Measurements from ENCODE around the gene AGAP1. TPM values are rescaled to one million over a fixed set of nuclear protein-coding genes. Genes with fewer than 3 reads are reported as not detected.

AGAP1 gene
- total and polyA plus RNA-seq, 7 donors = 10.8 to 42.7 (median 18.6) TPM

DNA sequence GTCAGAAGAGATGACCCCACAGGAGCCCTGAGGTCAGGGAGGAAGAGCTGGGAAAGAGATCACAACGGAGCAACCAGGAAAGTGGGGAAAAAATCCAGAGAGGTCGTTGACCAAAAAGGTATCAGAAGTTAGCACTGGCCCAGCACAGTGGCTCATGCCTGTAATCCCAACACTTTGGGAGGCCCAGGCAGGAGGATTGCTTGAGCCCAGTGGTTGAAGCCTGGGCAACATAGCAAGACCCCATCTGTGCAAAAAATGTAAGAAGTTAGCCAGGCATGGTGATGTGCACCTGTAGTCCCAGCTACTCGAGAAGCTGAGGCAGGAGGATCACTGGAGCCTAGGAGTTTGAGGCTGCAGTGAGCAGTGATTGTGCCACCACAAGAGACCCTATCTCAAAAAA is 552.9 kb downstream of the AGAP1 start:
- no peak for DNase-seq
- no peak overlapping the region for H3K4me3 ChIP-seq
- TF ChIP-seq, protein P1, sequence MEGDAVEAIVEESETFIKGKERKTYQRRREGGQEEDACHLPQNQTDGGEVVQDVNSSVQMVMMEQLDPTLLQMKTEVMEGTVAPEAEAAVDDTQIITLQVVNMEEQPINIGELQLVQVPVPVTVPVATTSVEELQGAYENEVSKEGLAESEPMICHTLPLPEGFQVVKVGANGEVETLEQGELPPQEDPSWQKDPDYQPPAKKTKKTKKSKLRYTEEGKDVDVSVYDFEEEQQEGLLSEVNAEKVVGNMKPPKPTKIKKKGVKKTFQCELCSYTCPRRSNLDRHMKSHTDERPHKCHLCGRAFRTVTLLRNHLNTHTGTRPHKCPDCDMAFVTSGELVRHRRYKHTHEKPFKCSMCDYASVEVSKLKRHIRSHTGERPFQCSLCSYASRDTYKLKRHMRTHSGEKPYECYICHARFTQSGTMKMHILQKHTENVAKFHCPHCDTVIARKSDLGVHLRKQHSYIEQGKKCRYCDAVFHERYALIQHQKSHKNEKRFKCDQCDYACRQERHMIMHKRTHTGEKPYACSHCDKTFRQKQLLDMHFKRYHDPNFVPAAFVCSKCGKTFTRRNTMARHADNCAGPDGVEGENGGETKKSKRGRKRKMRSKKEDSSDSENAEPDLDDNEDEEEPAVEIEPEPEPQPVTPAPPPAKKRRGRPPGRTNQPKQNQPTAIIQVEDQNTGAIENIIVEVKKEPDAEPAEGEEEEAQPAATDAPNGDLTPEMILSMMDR (IDR thresholded peaks at IDR 0.05) = no peak
- TF ChIP-seq EP300 (IDR thresholded peaks at IDR 0.05) (no peak), POLR2AphosphoS5 (IDR thresholded peaks at IDR 0.05) (no peak), POLR2A (IDR thresholded peaks at IDR 0.05) (no peak)

DNA sequence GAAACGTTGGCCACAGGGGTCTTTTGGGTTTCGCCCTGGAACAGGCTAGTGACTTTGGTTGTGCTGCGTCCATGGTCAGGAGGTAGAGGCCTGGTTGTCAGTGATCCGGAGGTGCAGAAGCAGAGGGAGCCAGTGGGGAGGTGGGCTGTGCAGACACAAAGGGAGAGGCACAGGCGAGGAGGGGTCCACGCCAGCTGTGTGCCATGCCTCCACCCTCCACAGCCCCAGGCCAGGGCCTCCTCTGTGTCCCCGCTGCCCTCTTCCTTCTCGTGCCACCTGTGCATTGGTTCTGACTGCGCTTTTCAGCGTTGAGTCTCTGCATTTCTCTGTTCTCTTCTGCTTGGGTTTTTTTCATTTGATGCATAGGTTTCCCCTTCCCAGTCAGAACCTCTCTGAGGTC is 553.3 kb downstream of the AGAP1 start:
- no peak overlapping the region for H3K27ac ChIP-seq
- no peaks in the 10 kb centered on the region for H3K27me3 ChIP-seq
- 88 to 92% methylated on average over 10 of the region's 10 CpGs for WGBS, 2 donors
- H3K36me3 ChIP-seq = peaks cover 0 to 52% (median 4%) of the 10 kb centered on the region in 4 donors
- no peak for TF ChIP-seq POLR2AphosphoS5 (IDR thresholded peaks at IDR 0.05)
- no peak for TF ChIP-seq EP300 (IDR thresholded peaks at IDR 0.05)
- no peak for TF ChIP-seq POLR2A (IDR thresholded peaks at IDR 0.05)
- no peaks in the 10 kb centered on the region for H3K9me3 ChIP-seq
- no peaks in the 10 kb centered on the region for H3K4me1 ChIP-seq
- intact Hi-C loops (cut with DNase I) = no loop called here
- DNase-seq = no peak
- no peak overlapping the region for H3K4me3 ChIP-seq

More for the DNA sequence above, 552.9 kb downstream of the AGAP1 start:
- no peaks in the 10 kb centered on the region for H3K4me1 ChIP-seq
- H3K9me3 ChIP-seq = no peaks in the 10 kb centered on the region
- WGBS, 2 donors = 81 to 95% methylated on average over 3 of the region's 3 CpGs
- intact Hi-C loops (cut with DNase I) = no loop called here
- H3K27ac ChIP-seq = no peak overlapping the region
- H3K36me3 ChIP-seq = peaks cover 0 to 57% (median 4%) of the 10 kb centered on the region in 4 donors
- no peaks in the 10 kb centered on the region for H3K27me3 ChIP-seq

DNA sequence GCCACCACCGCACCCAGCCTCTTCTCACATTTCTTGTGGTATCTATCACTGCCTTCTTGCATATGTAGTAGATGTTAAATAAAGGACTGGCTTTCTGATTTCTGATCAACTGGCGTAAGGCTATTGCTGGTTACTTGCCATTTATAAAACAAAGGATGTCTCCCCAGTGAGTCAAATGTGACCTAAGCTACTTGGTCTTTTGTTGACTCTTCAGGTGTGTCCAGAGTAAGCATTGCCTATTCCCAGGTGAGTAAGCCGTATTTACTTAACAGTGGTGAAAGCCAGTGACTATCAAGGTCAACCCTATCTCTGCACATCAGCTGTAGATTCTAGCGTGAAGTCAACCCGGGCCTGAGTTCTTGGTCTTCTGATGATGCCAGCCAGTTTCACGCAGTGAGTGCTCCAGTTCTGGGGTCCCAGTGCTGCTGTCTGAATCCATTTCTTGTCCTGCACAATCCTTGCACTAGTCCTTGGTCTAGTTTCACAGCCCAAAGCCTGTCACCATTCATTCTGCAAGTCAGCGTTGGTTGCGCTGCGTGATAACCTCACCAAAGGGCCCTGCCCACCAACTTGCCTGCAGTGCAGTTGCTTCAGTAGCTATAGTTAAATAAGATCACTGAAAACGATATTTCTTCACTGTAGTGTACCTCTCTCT is 554.2 kb downstream of the AGAP1 start:
- H3K4me1 ChIP-seq = no peaks in the 10 kb centered on the region
- 47 to 82% methylated on average over 10 of the region's 10 CpGs for WGBS, 2 donors
- no peaks in the 10 kb centered on the region for H3K27me3 ChIP-seq
- no peak for DNase-seq
- H3K4me3 ChIP-seq = no peak overlapping the region
- intact Hi-C loops (cut with DNase I) = no loop called here
- TF ChIP-seq, protein P1 (IDR thresholded peaks at IDR 0.05) = no peak
- TF ChIP-seq EP300 (IDR thresholded peaks at IDR 0.05) (no peak), POLR2A (IDR thresholded peaks at IDR 0.05) (no peak), POLR2AphosphoS5 (IDR thresholded peaks at IDR 0.05) (no peak)
- H3K9me3 ChIP-seq = no peaks in the 10 kb centered on the region
- H3K36me3 ChIP-seq = peaks cover 0 to 44% (median 4%) of the 10 kb centered on the region in 4 donors
- no peak overlapping the region for H3K27ac ChIP-seq

DNA sequence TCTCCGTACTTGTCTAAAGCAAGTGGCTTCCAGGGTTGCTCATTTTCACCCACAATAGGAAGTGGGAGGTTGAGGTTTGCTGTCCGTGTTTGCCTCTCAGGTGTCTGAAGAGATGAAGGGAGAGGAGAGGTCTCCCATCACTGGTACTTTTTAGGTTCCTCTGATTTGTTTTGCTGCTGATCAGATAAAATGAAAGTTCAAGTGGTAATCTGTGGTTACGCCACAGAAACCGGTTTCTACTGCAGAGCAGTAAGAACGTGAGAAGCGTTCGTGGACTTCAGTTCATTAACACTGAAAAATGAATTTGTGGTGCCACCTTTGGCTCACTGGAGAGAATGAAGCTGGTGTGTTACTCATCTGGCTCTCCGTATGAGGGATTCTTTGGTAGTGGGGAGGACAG is 556.1 kb downstream of the AGAP1 start:
- DNase-seq = no peak
- TF ChIP-seq, protein P1 (IDR thresholded peaks at IDR 0.05) = no peak
- TF ChIP-seq EP300 (IDR thresholded peaks at IDR 0.05) = no peak
- no peak for TF ChIP-seq POLR2AphosphoS5 (IDR thresholded peaks at IDR 0.05)
- no peak for TF ChIP-seq POLR2A (IDR thresholded peaks at IDR 0.05)
- 79 to 90% methylated on average over 8 of the region's 8 CpGs for WGBS, 2 donors
- Histone ChIP-seq H3K27ac (no peak overlapping the region), H3K27me3 (no peaks in the 10 kb centered on the region), H3K9me3 (no peaks in the 10 kb centered on the region), H3K36me3 (peaks cover 0 to 37% (median 4%) of the 10 kb centered on the region in 4 donors), H3K4me3 (no peak overlapping the region), H3K4me1 (peaks cover 0 to 5% (median 4%) of the 10 kb centered on the region in 4 donors)
- intact Hi-C loops (cut with DNase I) = no loop called here

DNA sequence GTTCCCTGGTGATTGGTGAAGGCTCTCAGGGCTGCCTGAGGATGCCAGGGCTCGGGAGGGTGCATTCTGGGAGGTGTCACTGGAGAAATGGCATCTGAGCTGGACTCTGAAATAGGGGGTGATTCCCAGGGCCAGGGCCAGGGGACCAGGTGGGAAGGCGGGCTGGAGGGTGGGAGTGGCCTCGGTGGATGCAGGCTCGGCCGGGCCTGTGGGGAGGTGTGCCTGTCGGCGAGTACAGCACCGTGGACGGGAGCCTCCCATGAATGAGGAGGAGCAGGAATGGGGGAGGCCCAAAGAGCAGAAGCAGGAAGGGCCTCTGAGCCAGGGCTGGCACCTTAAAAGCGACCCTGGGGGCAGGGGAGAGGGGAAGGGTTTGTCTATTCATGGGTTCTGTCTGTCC is 557.5 kb downstream of the AGAP1 start:
- peak overlapping the region in 1 of 4 donors; percentile 6 for H3K4me3 ChIP-seq
- intact Hi-C loops (cut with DNase I) = no loop called here
- no peak for DNase-seq
- H3K9me3 ChIP-seq = no peaks in the 10 kb centered on the region
- WGBS, 2 donors = 80 to 81% methylated on average over 10 of the region's 10 CpGs
- H3K27ac ChIP-seq = peak overlapping the region in 1 of 4 donors; percentile 17
- peaks cover 0 to 26% (median 4%) of the 10 kb centered on the region in 4 donors for H3K36me3 ChIP-seq
- no peak for TF ChIP-seq POLR2A (IDR thresholded peaks at IDR 0.05)
- TF ChIP-seq POLR2AphosphoS5 (IDR thresholded peaks at IDR 0.05) = no peak
- no peak for TF ChIP-seq EP300 (IDR thresholded peaks at IDR 0.05)
- TF ChIP-seq, protein P1 (IDR thresholded peaks at IDR 0.05) = no peak
- H3K27me3 ChIP-seq = no peaks in the 10 kb centered on the region
- H3K4me1 ChIP-seq = peaks cover 0 to 17% (median 14%) of the 10 kb centered on the region in 4 donors

All from sigmoid colon (tissue), 7 donors.